HepG2 (cell line): ENCODE results near the gene ZNF605. TPM values are rescaled to one million over a fixed set of nuclear protein-coding genes. Genes with fewer than 3 reads are reported as not detected.

Source experiments
- ATAC-seq: fragments of 200-7000 bp; cut with Tn5 transposase; 3 replicates; pipeline ENCODE4 v1.9.1; 2020; ENCODE audit warnings: mild to moderate bottlenecking, moderate library complexity
- BruUV-seq: library from RNA; stranded (reverse); fragments of 400-500 nt; replicated peaks from 2 replicates; lab custom pipeline; 2021; lab: Mats Ljungman, UMichigan
- CTCF ChIA-PET: fragments of 300-600 bp; formaldehyde crosslinking; extraction: SDS; loops from one replicate; lab custom pipeline; 2021; ENCODE audit warnings: low total read pairs, inconsistent platforms, low intra/inter-chr PET ratio; lab: Yijun Ruan, JAX
- POLR2A ChIA-PET: fragments of 350-600 bp; sonication (Branson Sonifier 250); formaldehyde crosslinking; loops from one replicate; lab custom pipeline; 2020; ENCODE audit warnings: antibody characterized with exemption, inconsistent platforms; lab: Yijun Ruan, JAX
- DNase-seq: peaks from one replicate; pipeline ENCODE4 v3.0.0-alpha.2; 2015; ENCODE audit warnings: low spot score
- FAIRE-seq: peaks from 3 replicates; lab custom pipeline; 2011; peaks lifted over from hg19 to GRCh38; lab: Jason Lieb, UNC
- H2AFZ ChIP-seq: one replicate; pipeline ENCODE4 v1.6.1; 2011; ENCODE audit warnings: low read length, inconsistent platforms
- H3K27ac ChIP-seq: fragments of 300-600 bp; 3 replicates; pipeline ENCODE4 v1.8.0; 2011; ENCODE audit warnings: mixed run types, mild to moderate bottlenecking, mixed read lengths, low read length, inconsistent platforms; ENCODE audit not compliant: insufficient read depth; ENCODE audit errors: extremely low read length
- H3K27me3 ChIP-seq, 2 experiments: fragments of 200-600 bp in 1 of 2; 2 replicates in 1 of 2; 3 replicates in 1 of 2; pipeline versions ENCODE4 v1.6.0 to v1.8.0; 2011; ENCODE audit warnings: low read length in 2 of 2, mild to moderate bottlenecking in 2 of 2, moderate library complexity in 2 of 2, inconsistent platforms in 1 of 2; ENCODE audit not compliant: insufficient read depth in 2 of 2, control insufficient read depth in 1 of 2
- H3K36me3 ChIP-seq, 2 experiments: fragments of 200-600 bp in 1 of 2; replicated peaks in 1 of 2; 2 replicates in 1 of 2; 3 replicates in 1 of 2; pipeline versions ENCODE4 v1.5.1 to v1.8.0; 2011; ENCODE audit warnings: low read length in 2 of 2, inconsistent platforms in 1 of 2; ENCODE audit not compliant: insufficient read depth in 2 of 2, control insufficient read depth in 1 of 2
- H3K4me1 ChIP-seq: 2 replicates; pipeline ENCODE4 v1.5.1; 2012; ENCODE audit warnings: low read length, inconsistent platforms; ENCODE audit not compliant: insufficient read depth
- H3K4me2 ChIP-seq: 2 replicates; pipeline ENCODE4 v1.6.0; 2011; ENCODE audit warnings: low read depth, low read length, inconsistent platforms
- H3K4me3 ChIP-seq, 3 experiments: fragments of 200-600 bp in 1 of 3; sonication (generic), shearing (Covaris generic) in 1 of 3; replicated peaks in 1 of 3; 2 replicates each; pipeline ENCODE4 v1.5.1; 2011 to 2016; ENCODE audit warnings: low read length in 3 of 3, inconsistent platforms in 2 of 3, low read depth in 2 of 3, mild to moderate bottlenecking in 2 of 3, control low read depth in 1 of 3, mixed read lengths in 1 of 3; ENCODE audit not compliant: insufficient read depth in 1 of 3
- H3K79me2 ChIP-seq: one replicate; pipeline ENCODE4 v1.6.1; 2011; ENCODE audit warnings: low read length, inconsistent platforms; ENCODE audit not compliant: insufficient read depth
- H3K9ac ChIP-seq: 2 replicates; pipeline ENCODE4 v1.6.0; 2011; ENCODE audit warnings: mild to moderate bottlenecking, low read depth, low read length, inconsistent platforms; ENCODE audit not compliant: insufficient read depth
- H3K9me3 ChIP-seq: 2 replicates; pipeline ENCODE4 v1.5.1; 2012; ENCODE audit warnings: mild to moderate bottlenecking, low read length
- H4K20me1 ChIP-seq: 2 replicates; pipeline ENCODE4 v1.6.0; 2011; ENCODE audit warnings: inconsistent platforms, mild to moderate bottlenecking, low read length, moderate library complexity; ENCODE audit not compliant: insufficient read depth
- CTCF ChIP-seq: sonication (generic); formaldehyde crosslinking; IDR thresholded peaks from 2 replicates; pipeline ENCODE4 v1.5.0; 2020; ENCODE audit warnings: mild to moderate bottlenecking, missing genetic modification reagents, moderate library complexity
- GABPB1 ChIP-seq: IDR thresholded peaks from 2 replicates; pipeline ENCODE4 v1.6.1; 2016; ENCODE audit warnings: mild to moderate bottlenecking, missing genetic modification reagents, moderate library complexity, missing compliant biosample characterization
- JARID2 ChIP-seq: sonication (generic); formaldehyde crosslinking; IDR thresholded peaks from 2 replicates; pipeline ENCODE4 v1.8.1; 2023; ENCODE audit warnings: missing genetic modification reagents, inconsistent platforms; ENCODE audit not compliant: insufficient replicate concordance
- SIN3A ChIP-seq: IDR thresholded peaks from 2 replicates; pipeline ENCODE4 v1.6.1; 2011; ENCODE audit warnings: low read depth, mild to moderate bottlenecking, control low read depth, low read length, borderline replicate concordance
- WGBS: methylation state at CpG from one replicate; pipeline ENCODE4 v1.1.6; 2017; ENCODE audit warnings: low lambda C conversion rate; 5-methylcytosine and 5-hydroxymethylcytosine counted together
- in situ Hi-C: cut with HindIII; loops from 2 replicates; pipeline ENCODE4 v1.10.0; 2017; ENCODE audit warnings: low pct_unique_long_range_greater_than_20kb; ENCODE audit not compliant: extremely low pct_ligation_motif_present
- intact Hi-C: fragments of 100-400 bp; cut with micrococcal nuclease; formaldehyde crosslinking; loops from one replicate; pipeline ENCODE4 v1.10.0; 2022; ENCODE audit not compliant: unreplicated experiment
- polyA plus RNA-seq, 8 experiments: library from polyadenylated mRNA; depleted of rRNA in 3 of 8; stranded (reverse) in 7 of 8; unstranded in 1 of 8; fragments of >200 nt; fragmentation: Illumina TruSeq in 4 of 8; extraction: Trizol in 4 of 8; gene quantifications; 2 replicates each; pipeline versions ENCODE4 v1.2.1 to v1.2.3, GENCODE V29; 2011 to 2016; ENCODE audit warnings: low read depth in 4 of 8, missing spikeins in 1 of 8, mixed read lengths in 1 of 8; ENCODE audit not compliant: insufficient read depth in 1 of 8
- total RNA-seq, 5 experiments: library from RNA; depleted of rRNA; stranded (reverse); fragments of >200 nt; fragmentation: Illumina TruSeq; extraction: Trizol; gene quantifications; 2 replicates each; pipeline ENCODE4 v1.2.3, GENCODE V29; 2016; ENCODE audit warnings: low read depth in 1 of 5
- TF ChIP-seq, protein P1 (sequence below): sonication (generic); formaldehyde crosslinking; conservative IDR thresholded peaks from 2 replicates; pipeline ENCODE4 v1.4.0; 2020; ENCODE audit warnings: missing genetic modification reagents
- TF ChIP-seq, protein P2 (sequence below): sonication (generic); formaldehyde crosslinking; IDR thresholded peaks from 2 replicates; pipeline ENCODE4 v1.8.0; 2022; ENCODE audit warnings: mild to moderate bottlenecking, missing genetic modification reagents, moderate library complexity

Gene ZNF605
- total and polyA plus RNA-seq, 2 of the 13 experiments (the other 11 are each of a cell fraction or from before 2014, with no cell fraction given) = 6.7 to 6.8 TPM

DNA sequence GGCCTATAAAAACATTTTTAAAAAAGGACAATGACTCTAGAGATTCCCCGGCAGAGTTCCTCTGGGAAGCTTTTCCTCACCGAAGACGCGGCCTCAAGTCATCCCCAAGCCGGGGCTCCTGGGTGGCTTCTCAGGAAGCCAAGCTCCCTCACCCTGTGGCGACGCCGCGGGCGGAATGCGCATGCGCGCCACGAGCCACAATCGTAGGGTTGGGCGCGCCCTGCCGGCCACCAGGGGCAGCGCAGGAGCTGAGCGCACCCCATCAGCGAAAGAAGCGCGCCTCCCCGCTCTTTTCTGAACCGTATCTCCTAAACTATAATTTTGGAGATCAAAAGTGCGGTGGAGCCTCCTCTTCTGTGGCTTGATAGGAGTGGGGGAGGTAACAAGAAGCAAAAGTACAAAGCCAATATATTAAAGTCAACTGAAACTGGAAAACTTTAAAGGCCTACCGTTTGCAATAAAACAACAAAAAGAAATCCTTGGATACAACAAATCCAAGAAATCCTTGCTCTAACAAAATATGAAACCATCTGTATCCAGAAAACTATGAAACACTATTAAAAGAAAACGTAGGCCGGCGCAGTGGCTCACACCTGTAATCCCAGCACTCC lies 51.3 kb downstream of the ZNF605 start:
- BruUV-seq = no TSS peak
- Histone ChIP-seq H3K9ac (no peak overlapping the region), H3K36me3 (no peaks in the 10 kb centered on the region), H3K9me3 (peaks cover 48% of the 10 kb centered on the region), H3K4me3 (no peak overlapping the region), H2AFZ (no peak overlapping the region), H3K4me1 (no peaks in the 10 kb centered on the region), H3K27me3 (no peaks in the 10 kb centered on the region), H3K4me2 (no peak overlapping the region), H3K79me2 (no peaks in the 10 kb centered on the region), H4K20me1 (no peaks in the 10 kb centered on the region), H3K27ac (no peak overlapping the region)
- 91% methylated on average over 29 of the region's 30 CpGs for WGBS
- DNase-seq = no peak
- POLR2A ChIA-PET = no interaction called here
- FAIRE-seq = no peak
- intact Hi-C loops (no loop called here), in situ Hi-C loops (no loop called here)
- no peak for TF ChIP-seq SIN3A
- no peak for TF ChIP-seq JARID2 (CRISPR knock-in tag)
- peak; percentile 4; the same call in 1 of the 2 replicates for TF ChIP-seq CTCF
- TF ChIP-seq, protein P1, sequence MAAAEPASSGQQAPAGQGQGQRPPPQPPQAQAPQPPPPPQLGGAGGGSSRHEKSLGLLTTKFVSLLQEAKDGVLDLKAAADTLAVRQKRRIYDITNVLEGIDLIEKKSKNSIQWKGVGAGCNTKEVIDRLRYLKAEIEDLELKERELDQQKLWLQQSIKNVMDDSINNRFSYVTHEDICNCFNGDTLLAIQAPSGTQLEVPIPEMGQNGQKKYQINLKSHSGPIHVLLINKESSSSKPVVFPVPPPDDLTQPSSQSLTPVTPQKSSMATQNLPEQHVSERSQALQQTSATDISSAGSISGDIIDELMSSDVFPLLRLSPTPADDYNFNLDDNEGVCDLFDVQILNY (CRISPR knock-in tag) = no peak
- CTCF ChIA-PET = no interaction called here
- ATAC-seq = no peak

- CTCF ChIA-PET = no interaction called here
- ATAC-seq = no peak
- Histone ChIP-seq H4K20me1 (no peaks in the 10 kb centered on the region), H3K9me3 (peaks cover 29% of the 10 kb centered on the region), H3K27me3 (no peaks in the 10 kb centered on the region), H3K4me3 (no peak overlapping the region), H3K27ac (no peak overlapping the region), H3K9ac (no peak overlapping the region), H3K4me1 (no peaks in the 10 kb centered on the region), H3K36me3 (no peaks in the 10 kb centered on the region), H2AFZ (no peak overlapping the region), H3K4me2 (no peak overlapping the region), H3K79me2 (no peaks in the 10 kb centered on the region)
- DNase-seq = no peak
- 29% methylated on average over 5 of the region's 5 CpGs for WGBS
- in situ Hi-C loops = no loop called here
- intact Hi-C loops = no loop called here
- no TSS peak for BruUV-seq
- FAIRE-seq = no peak
- POLR2A ChIA-PET = no interaction called here
- TF ChIP-seq CTCF (no peak), GABPB1 (CRISPR knock-in tag) (no peak)
- TF ChIP-seq, protein P2, sequence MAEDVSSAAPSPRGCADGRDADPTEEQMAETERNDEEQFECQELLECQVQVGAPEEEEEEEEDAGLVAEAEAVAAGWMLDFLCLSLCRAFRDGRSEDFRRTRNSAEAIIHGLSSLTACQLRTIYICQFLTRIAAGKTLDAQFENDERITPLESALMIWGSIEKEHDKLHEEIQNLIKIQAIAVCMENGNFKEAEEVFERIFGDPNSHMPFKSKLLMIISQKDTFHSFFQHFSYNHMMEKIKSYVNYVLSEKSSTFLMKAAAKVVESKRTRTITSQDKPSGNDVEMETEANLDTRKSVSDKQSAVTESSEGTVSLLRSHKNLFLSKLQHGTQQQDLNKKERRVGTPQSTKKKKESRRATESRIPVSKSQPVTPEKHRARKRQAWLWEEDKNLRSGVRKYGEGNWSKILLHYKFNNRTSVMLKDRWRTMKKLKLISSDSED (CRISPR knock-in tag) = no peak
Observed at GRCh38 chr12:132899033-132899432, 57.1 kb downstream of the ZNF605 start.
